SK-N-SH treated with all-trans-retinoic acid at 6 μM for 48 hours (cell line): ENCODE data around the gene BRPF1.

Experiments
- ATAC-seq: fragments of 200-7000 bp; cut with Tn5 transposase; 3 replicates; pipeline ENCODE4 v1.9.1; 2020; ENCODE audit warnings: mild to moderate bottlenecking, moderate library complexity
- ARNTL ChIP-seq: fragments of 450-650 bp; formaldehyde crosslinking; IDR thresholded peaks from 2 replicates; pipeline ENCODE4 v1.5.0; 2020; ENCODE audit warnings: low read depth, mild to moderate bottlenecking, moderate library complexity, borderline replicate concordance
- BACH2 ChIP-seq: fragments of 250-450 bp; sonication (Bioruptor Pico); IDR thresholded peaks from 2 replicates; pipeline ENCODE4 v1.9.0; 2021; ENCODE audit warnings: mild to moderate bottlenecking, borderline replicate concordance
- CSDC2 ChIP-seq: fragments of 250-450 bp; sonication (Bioruptor Pico); IDR thresholded peaks from 2 replicates; pipeline ENCODE4 v1.5.0; 2020; ENCODE audit warnings: mild to moderate bottlenecking, moderate library complexity
- ESRRG ChIP-seq: fragments of 250-450 bp; sonication (Bioruptor Pico); IDR thresholded peaks from 2 replicates; pipeline ENCODE4 v1.6.1; 2021; ENCODE audit warnings: mild to moderate bottlenecking
- GLIS3 ChIP-seq: fragments of 250-450 bp; sonication (Bioruptor Pico); IDR thresholded peaks from 2 replicates; pipeline ENCODE4 v1.5.0; 2020; ENCODE audit warnings: mild to moderate bottlenecking, moderate library complexity
- ISL1 ChIP-seq: fragments of 250-450 bp; sonication (Bioruptor Pico); IDR thresholded peaks from 2 replicates; pipeline ENCODE4 v2.1.2; 2022; ENCODE audit warnings: mild to moderate bottlenecking, moderate library complexity
- OSR1 ChIP-seq: fragments of 250-450 bp; sonication (Bioruptor Pico); IDR thresholded peaks from 2 replicates; pipeline ENCODE4 v1.8.0; 2022; ENCODE audit warnings: moderate library complexity, mild to moderate bottlenecking, inconsistent platforms
- PPARA ChIP-seq: fragments of 250-450 bp; sonication (Bioruptor Pico); IDR thresholded peaks from 2 replicates; pipeline ENCODE4 v1.5.0; 2020; ENCODE audit warnings: mild to moderate bottlenecking, borderline replicate concordance
- RARB ChIP-seq: fragments of 250-450 bp; sonication (Bioruptor Pico); IDR thresholded peaks from 2 replicates; pipeline ENCODE4 v1.8.0; 2021; ENCODE audit warnings: mild to moderate bottlenecking, moderate library complexity
- SNAI2 ChIP-seq: fragments of 250-450 bp; sonication (Bioruptor Pico); IDR thresholded peaks from 2 replicates; pipeline ENCODE4 v1.5.0; 2020; ENCODE audit warnings: mild to moderate bottlenecking, moderate library complexity
- TCF4 ChIP-seq: fragments of 250-450 bp; sonication (Bioruptor Pico); IDR thresholded peaks from 2 replicates; pipeline ENCODE4 v1.8.0; 2021; ENCODE audit warnings: mild to moderate bottlenecking, moderate library complexity, borderline replicate concordance
- TOX ChIP-seq: fragments of 250-450 bp; sonication (Bioruptor Pico); IDR thresholded peaks from 2 replicates; pipeline ENCODE4 v1.8.0; 2021; ENCODE audit warnings: mild to moderate bottlenecking, moderate library complexity, borderline replicate concordance
- TSHZ2 ChIP-seq: fragments of 250-450 bp; sonication (Bioruptor Pico); IDR thresholded peaks from 2 replicates; pipeline ENCODE4 v1.5.0; 2020; ENCODE audit warnings: mild to moderate bottlenecking, moderate library complexity
- ZC3H10 ChIP-seq: fragments of 250-450 bp; sonication (Bioruptor Pico); IDR thresholded peaks from 2 replicates; pipeline ENCODE4 v1.5.1; 2021; ENCODE audit warnings: mild to moderate bottlenecking, moderate library complexity
- ZFP3 ChIP-seq: fragments of 250-450 bp; sonication (Bioruptor Pico); IDR thresholded peaks from 2 replicates; pipeline ENCODE4 v1.5.0; 2020; ENCODE audit warnings: mild to moderate bottlenecking, moderate library complexity
- ZFP30 ChIP-seq: fragments of 450-650 bp; formaldehyde crosslinking; IDR thresholded peaks from 2 replicates; pipeline ENCODE4 v1.5.0; 2022; ENCODE audit warnings: mild to moderate bottlenecking, moderate library complexity
- ZNF565 ChIP-seq: fragments of 450-650 bp; formaldehyde crosslinking; conservative IDR thresholded peaks from 2 replicates; pipeline ENCODE4 v1.5.0; 2020; ENCODE audit warnings: low read depth, mild to moderate bottlenecking, moderate library complexity
- ZNF70 ChIP-seq: fragments of 450-650 bp; formaldehyde crosslinking; IDR thresholded peaks from 2 replicates; pipeline ENCODE4 v1.5.0; 2020; ENCODE audit warnings: mild to moderate bottlenecking, moderate library complexity
- ZNF8 ChIP-seq: fragments of 450-650 bp; formaldehyde crosslinking; IDR thresholded peaks from 2 replicates; pipeline ENCODE4 v1.5.0; 2020; ENCODE audit warnings: mild to moderate bottlenecking, moderate library complexity
- TF ChIP-seq, protein P1 (sequence below): fragments of 250-450 bp; sonication (Bioruptor Pico); IDR thresholded peaks from 2 replicates; pipeline ENCODE4 v1.8.0; 2020; ENCODE audit warnings: mild to moderate bottlenecking, moderate library complexity, borderline replicate concordance
- TF ChIP-seq, protein P2 (sequence below): fragments of 250-450 bp; sonication (Bioruptor Pico); IDR thresholded peaks from 2 replicates; pipeline ENCODE4 v1.5.1; 2021; ENCODE audit warnings: mild to moderate bottlenecking, moderate library complexity
- TF ChIP-seq, protein P3 (sequence below): fragments of 250-450 bp; sonication (Bioruptor Pico); IDR thresholded peaks from 2 replicates; pipeline ENCODE4 v1.5.1; 2020; ENCODE audit warnings: low read depth, mild to moderate bottlenecking, moderate library complexity
- TF ChIP-seq, protein P4 (sequence below): fragments of 250-450 bp; sonication (Bioruptor Pico); IDR thresholded peaks from 2 replicates; pipeline ENCODE4 v1.8.0; 2021; ENCODE audit warnings: low read depth, mild to moderate bottlenecking, moderate library complexity, borderline replicate concordance

The BRPF1 gene

GRCh38 chr3:9767418-9767817 is 35.9 kb downstream of the BRPF1 start:
- ATAC-seq: no peak
- TF ChIP-seq ISL1 (CRISPR knock-in tag) (no peak), ZNF565 (CRISPR knock-in tag) (no peak), RARB (no peak), OSR1 (CRISPR knock-in tag) (no peak), ZFP30 (CRISPR knock-in tag) (no peak), CSDC2 (CRISPR knock-in tag) (no peak), SNAI2 (no peak), ZFP3 (CRISPR knock-in tag) (no peak), PPARA (CRISPR knock-in tag) (no peak), GLIS3 (no peak), ZNF70 (no peak), ESRRG (no peak), ZC3H10 (CRISPR knock-in tag) (no peak), ARNTL (CRISPR knock-in tag) (no peak), TSHZ2 (no peak), BACH2 (no peak)
- TF ChIP-seq, protein P1, sequence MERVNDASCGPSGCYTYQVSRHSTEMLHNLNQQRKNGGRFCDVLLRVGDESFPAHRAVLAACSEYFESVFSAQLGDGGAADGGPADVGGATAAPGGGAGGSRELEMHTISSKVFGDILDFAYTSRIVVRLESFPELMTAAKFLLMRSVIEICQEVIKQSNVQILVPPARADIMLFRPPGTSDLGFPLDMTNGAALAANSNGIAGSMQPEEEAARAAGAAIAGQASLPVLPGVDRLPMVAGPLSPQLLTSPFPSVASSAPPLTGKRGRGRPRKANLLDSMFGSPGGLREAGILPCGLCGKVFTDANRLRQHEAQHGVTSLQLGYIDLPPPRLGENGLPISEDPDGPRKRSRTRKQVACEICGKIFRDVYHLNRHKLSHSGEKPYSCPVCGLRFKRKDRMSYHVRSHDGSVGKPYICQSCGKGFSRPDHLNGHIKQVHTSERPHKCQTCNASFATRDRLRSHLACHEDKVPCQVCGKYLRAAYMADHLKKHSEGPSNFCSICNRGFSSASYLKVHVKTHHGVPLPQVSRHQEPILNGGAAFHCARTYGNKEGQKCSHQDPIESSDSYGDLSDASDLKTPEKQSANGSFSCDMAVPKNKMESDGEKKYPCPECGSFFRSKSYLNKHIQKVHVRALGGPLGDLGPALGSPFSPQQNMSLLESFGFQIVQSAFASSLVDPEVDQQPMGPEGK: no peak
- TF ChIP-seq, protein P2, sequence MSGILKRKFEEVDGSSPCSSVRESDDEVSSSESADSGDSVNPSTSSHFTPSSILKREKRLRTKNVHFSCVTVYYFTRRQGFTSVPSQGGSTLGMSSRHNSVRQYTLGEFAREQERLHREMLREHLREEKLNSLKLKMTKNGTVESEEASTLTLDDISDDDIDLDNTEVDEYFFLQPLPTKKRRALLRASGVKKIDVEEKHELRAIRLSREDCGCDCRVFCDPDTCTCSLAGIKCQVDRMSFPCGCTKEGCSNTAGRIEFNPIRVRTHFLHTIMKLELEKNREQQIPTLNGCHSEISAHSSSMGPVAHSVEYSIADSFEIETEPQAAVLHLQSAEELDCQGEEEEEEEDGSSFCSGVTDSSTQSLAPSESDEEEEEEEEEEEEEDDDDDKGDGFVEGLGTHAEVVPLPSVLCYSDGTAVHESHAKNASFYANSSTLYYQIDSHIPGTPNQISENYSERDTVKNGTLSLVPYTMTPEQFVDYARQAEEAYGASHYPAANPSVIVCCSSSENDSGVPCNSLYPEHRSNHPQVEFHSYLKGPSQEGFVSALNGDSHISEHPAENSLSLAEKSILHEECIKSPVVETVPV (CRISPR knock-in tag): no peak
- TF ChIP-seq, protein P3, sequence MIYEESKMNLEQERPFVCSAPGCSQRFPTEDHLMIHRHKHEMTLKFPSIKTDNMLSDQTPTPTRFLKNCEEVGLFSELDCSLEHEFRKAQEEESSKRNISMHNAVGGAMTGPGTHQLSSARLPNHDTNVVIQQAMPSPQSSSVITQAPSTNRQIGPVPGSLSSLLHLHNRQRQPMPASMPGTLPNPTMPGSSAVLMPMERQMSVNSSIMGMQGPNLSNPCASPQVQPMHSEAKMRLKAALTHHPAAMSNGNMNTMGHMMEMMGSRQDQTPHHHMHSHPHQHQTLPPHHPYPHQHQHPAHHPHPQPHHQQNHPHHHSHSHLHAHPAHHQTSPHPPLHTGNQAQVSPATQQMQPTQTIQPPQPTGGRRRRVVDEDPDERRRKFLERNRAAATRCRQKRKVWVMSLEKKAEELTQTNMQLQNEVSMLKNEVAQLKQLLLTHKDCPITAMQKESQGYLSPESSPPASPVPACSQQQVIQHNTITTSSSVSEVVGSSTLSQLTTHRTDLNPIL (CRISPR knock-in tag): no peak
- TF ChIP-seq, protein P4, sequence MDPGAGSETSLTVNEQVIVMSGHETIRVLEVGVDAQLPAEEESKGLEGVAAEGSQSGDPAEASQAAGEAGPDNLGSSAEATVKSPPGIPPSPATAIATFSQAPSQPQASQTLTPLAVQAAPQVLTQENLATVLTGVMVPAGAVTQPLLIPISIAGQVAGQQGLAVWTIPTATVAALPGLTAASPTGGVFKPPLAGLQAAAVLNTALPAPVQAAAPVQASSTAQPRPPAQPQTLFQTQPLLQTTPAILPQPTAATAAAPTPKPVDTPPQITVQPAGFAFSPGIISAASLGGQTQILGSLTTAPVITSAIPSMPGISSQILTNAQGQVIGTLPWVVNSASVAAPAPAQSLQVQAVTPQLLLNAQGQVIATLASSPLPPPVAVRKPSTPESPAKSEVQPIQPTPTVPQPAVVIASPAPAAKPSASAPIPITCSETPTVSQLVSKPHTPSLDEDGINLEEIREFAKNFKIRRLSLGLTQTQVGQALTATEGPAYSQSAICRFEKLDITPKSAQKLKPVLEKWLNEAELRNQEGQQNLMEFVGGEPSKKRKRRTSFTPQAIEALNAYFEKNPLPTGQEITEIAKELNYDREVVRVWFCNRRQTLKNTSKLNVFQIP (CRISPR knock-in tag): no peak

GRCh38 chr3:9768141-9768775 is 36.7 kb downstream of the BRPF1 start:
- TF ChIP-seq TCF4 (CRISPR knock-in tag) (no peak), ZFP3 (CRISPR knock-in tag) (no peak), ZC3H10 (CRISPR knock-in tag) (no peak), ARNTL (CRISPR knock-in tag) (no peak), ZNF8 (CRISPR knock-in tag) (no peak), ZNF70 (no peak), TOX (CRISPR knock-in tag) (no peak), RARB (no peak), GLIS3 (no peak), ISL1 (CRISPR knock-in tag) (no peak), OSR1 (CRISPR knock-in tag) (no peak), SNAI2 (no peak), ESRRG (no peak), PPARA (CRISPR knock-in tag) (no peak), ZNF565 (CRISPR knock-in tag) (no peak)
- TF ChIP-seq, protein P3 (CRISPR knock-in tag): no peak
- TF ChIP-seq, protein P1: no peak
- TF ChIP-seq, protein P2 (CRISPR knock-in tag): no peak
- ATAC-seq: no peak
